ENCODE data around the gene C1orf21. TPM values are rescaled to one million over a fixed set of nuclear protein-coding genes. Genes with fewer than 3 reads are reported as not detected.

C1orf21 gene
- total and polyA plus RNA-seq, 2 donors (not counting 3 experiments of a cell fraction or from before 2014, with no cell fraction given), result 0.79 to 8.5 TPM

DNA sequence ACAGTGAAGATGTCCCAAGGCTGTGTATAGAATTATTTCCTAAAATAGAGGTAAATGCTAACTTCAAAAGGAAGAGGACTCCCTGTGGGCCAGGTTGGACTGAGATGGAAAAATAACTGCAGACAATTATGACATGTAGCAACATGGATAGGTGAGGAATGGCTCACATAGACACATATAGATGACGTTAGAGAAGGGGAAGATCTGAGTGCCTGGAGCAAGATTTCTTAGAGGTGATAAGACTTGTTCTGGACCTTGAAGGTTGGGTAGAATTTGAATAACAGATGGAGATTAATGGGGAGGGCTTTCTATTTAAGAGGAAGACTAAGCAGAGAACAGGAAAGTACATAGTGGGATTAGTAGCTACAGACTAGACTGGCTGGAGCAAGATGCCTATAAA is 76.9 kb downstream of the C1orf21 start:
- POLR2A ChIA-PET, result no interaction called here
- H3K79me2 ChIP-seq (ENCODE audit: control insufficient read depth, insufficient read depth, low read length), result no peaks in the 10 kb centered on the region
- intact Hi-C loops (cut with micrococcal nuclease) (no loop called here), dilution Hi-C loops (cut with MboI; ENCODE audit: extremely low pct_ligation_motif_present, low sequenced_read_pairs) (no loop called here)
- no peaks in the 10 kb centered on the region for H3K9me1 ChIP-seq (replicated peaks; ENCODE audit: control insufficient read depth, extremely low read depth, insufficient read depth, low read length)
- no peaks in the 10 kb centered on the region for H3K27me3 ChIP-seq (ENCODE audit: control insufficient read depth in 2 of 2, insufficient read depth in 2 of 2, low read length in 2 of 2)
- H3K9me3 ChIP-seq (replicated peaks; ENCODE audit: control insufficient read depth, insufficient read depth, low read length), result no peaks in the 10 kb centered on the region
- FAIRE-seq, result no peak
- H3K36me3 ChIP-seq (ENCODE audit: control insufficient read depth in 2 of 2, extremely low read depth in 1 of 2, insufficient read depth in 2 of 2, low read length in 2 of 2), result no peaks in the 10 kb centered on the region
- no peak overlapping the region for H3K9ac ChIP-seq (replicated peaks; ENCODE audit: extremely low read depth, insufficient read depth, low read length)
- H2AFZ ChIP-seq (ENCODE audit: low read depth, low read length), result no peak overlapping the region
- TF ChIP-seq POLR2A (IDR thresholded peaks at IDR 0.05; ENCODE audit: low read depth, low read length), result no peak
- no peak for TF ChIP-seq MYC (IDR thresholded peaks at IDR 0.05; ENCODE audit: low read depth, low read length)
- TF ChIP-seq POLR2AphosphoS5 (IDR thresholded peaks at IDR 0.05; ENCODE audit: insufficient read depth, low read depth, low read length), result no peak
- TF ChIP-seq GATA2 (IDR thresholded peaks at IDR 0.05; ENCODE audit: insufficient read depth, insufficient read length, low read depth, low read length), result no peak
- TF ChIP-seq CTCF (IDR thresholded peaks at IDR 0.05; ENCODE audit: extremely low read depth in 1 of 2, insufficient read depth in 1 of 2, low read depth in 1 of 2, low read length in 2 of 2), result no peak
- TF ChIP-seq, protein P1, sequence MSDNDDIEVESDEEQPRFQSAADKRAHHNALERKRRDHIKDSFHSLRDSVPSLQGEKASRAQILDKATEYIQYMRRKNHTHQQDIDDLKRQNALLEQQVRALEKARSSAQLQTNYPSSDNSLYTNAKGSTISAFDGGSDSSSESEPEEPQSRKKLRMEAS (IDR thresholded peaks at IDR 0.05; ENCODE audit: insufficient read depth, insufficient read length), result no peak
- no peak for TF ChIP-seq EZH2 (IDR thresholded peaks at IDR 0.05; ENCODE audit: borderline replicate concordance, low read depth, low read length, severe bottlenecking)
- no peak for DNase-seq (ENCODE audit: low read depth, low spot score)
- no peak overlapping the region for H3K27ac ChIP-seq (ENCODE audit: insufficient read depth, low read depth, low read length)
- CTCF ChIA-PET, result no interaction called here
- H3K4me2 ChIP-seq (ENCODE audit: insufficient read depth, low read length), result no peak overlapping the region
- no peaks in the 10 kb centered on the region for H3K4me1 ChIP-seq (ENCODE audit: control insufficient read depth, extremely low read depth, insufficient read depth, low read length)
- no peak overlapping the region for H3K4me3 ChIP-seq (replicated peaks in 1 of 3; ENCODE audit: insufficient read depth in 1 of 3, low read depth in 1 of 3, low read length in 3 of 3)
- BruUV-seq (replicated peaks), result no TSS peak
- H4K20me1 ChIP-seq (replicated peaks; ENCODE audit: control insufficient read depth, extremely low read depth, insufficient read depth, low read length), result no peaks in the 10 kb centered on the region
